NCI-H524 treated with DMSO at 0.1 percent for 48 hours (cell line): ENCODE results near the gene WNT7B.

Experiments
- DNase-seq: peaks from one replicate; lab custom pipeline; 2025; lab: John Stamatoyannopoulos, UW

WNT7B gene

GRCh38 chr22:45905924-45906865, 70.8 kb downstream of the WNT7B start:
- DNase-seq, result no peak

- DNase-seq, result no peak
These were observed 71.5 kb downstream of the WNT7B start for GRCh38 chr22:45905326-45905923.

GRCh38 chr22:45904236-45904635, 72.7 kb downstream of the WNT7B start:
- DNase-seq, result no peak

GRCh38 chr22:45903355-45904135, 73.4 kb downstream of the WNT7B start:
- no peak for DNase-seq

GRCh38 chr22:45897736-45898135, 79.2 kb downstream of the WNT7B start:
- DNase-seq, result no peak

- no peak for DNase-seq
These were observed 79.9 kb downstream of the WNT7B start for GRCh38 chr22:45896964-45897538.

GRCh38 chr22:45896153-45896951, 80.6 kb downstream of the WNT7B start:
- no peak for DNase-seq

GRCh38 chr22:45895436-45896152, 81.4 kb downstream of the WNT7B start:
- DNase-seq, result no peak

- no peak for DNase-seq
These were observed 83.4 kb downstream of the WNT7B start for GRCh38 chr22:45893516-45893915.

- no peak for DNase-seq
These were observed 84.1 kb downstream of the WNT7B start for GRCh38 chr22:45892681-45893461.

GRCh38 chr22:45891996-45892621, 84.9 kb downstream of the WNT7B start:
- DNase-seq, result no peak

- no peak for DNase-seq
These were observed 85.4 kb downstream of the WNT7B start for GRCh38 chr22:45891471-45891995.

- no peak for DNase-seq
These were observed 85.9 kb downstream of the WNT7B start for GRCh38 chr22:45891021-45891421.

GRCh38 chr22:45890351-45890635, 86.7 kb downstream of the WNT7B start:
- DNase-seq, result no peak

GRCh38 chr22:45889539-45890350, 87.2 kb downstream of the WNT7B start:
- DNase-seq, result no peak

- DNase-seq, result no peak
These were observed 87.8 kb downstream of the WNT7B start for GRCh38 chr22:45889093-45889538.

- DNase-seq, result no peak
These were observed 88.5 kb downstream of the WNT7B start for GRCh38 chr22:45888221-45889092.
